ENCODE results near the gene TNFRSF8.

The TNFRSF8 gene

GRCh38 chr1:12178511-12178910 is 115.4 kb downstream of the TNFRSF8 start:
- DNase-seq, result peak; percentile 32

- no peak for DNase-seq
Measured at GRCh38 chr1:12179111-12179519, 116.0 kb downstream of the TNFRSF8 start.

- no peak for DNase-seq
Measured at GRCh38 chr1:12179676-12180075, 116.6 kb downstream of the TNFRSF8 start.

- DNase-seq, result no peak
Measured at GRCh38 chr1:12180315-12180714, 117.2 kb downstream of the TNFRSF8 start.

- no peak for DNase-seq
Measured at GRCh38 chr1:12180903-12181302, 117.8 kb downstream of the TNFRSF8 start.

GRCh38 chr1:12181568-12181967 is 118.5 kb downstream of the TNFRSF8 start:
- no peak for DNase-seq

- no peak for DNase-seq
Measured at GRCh38 chr1:12182410-12182984, 119.4 kb downstream of the TNFRSF8 start.

- no peak for DNase-seq
Measured at GRCh38 chr1:12183095-12183794, 120.1 kb downstream of the TNFRSF8 start.

GRCh38 chr1:12184008-12184681 is 121.0 kb downstream of the TNFRSF8 start:
- DNase-seq, result no peak

GRCh38 chr1:12185036-12185917 is 122.2 kb downstream of the TNFRSF8 start:
- no peak for DNase-seq

- no peak for DNase-seq
Measured at GRCh38 chr1:12185918-12186678, 123.0 kb downstream of the TNFRSF8 start.

GRCh38 chr1:12186679-12186985 is 123.5 kb downstream of the TNFRSF8 start:
- DNase-seq, result no peak

- no peak for DNase-seq
Measured at GRCh38 chr1:12188115-12188514, 125.0 kb downstream of the TNFRSF8 start.

GRCh38 chr1:12188657-12189327 is 125.7 kb downstream of the TNFRSF8 start:
- DNase-seq, result no peak

- DNase-seq, result no peak
Measured at GRCh38 chr1:12189328-12189682, 126.2 kb downstream of the TNFRSF8 start.

GRCh38 chr1:12191242-12192032 is 128.3 kb downstream of the TNFRSF8 start:
- DNase-seq, result no peak
